ENCODE data around the gene CACNA1D. TPM values are rescaled to one million over a fixed set of nuclear protein-coding genes. Genes with fewer than 3 reads are reported as not detected.

Gene CACNA1D
- total RNA-seq, 1 experiment from 2014 or later, result 1.1 TPM

DNA sequence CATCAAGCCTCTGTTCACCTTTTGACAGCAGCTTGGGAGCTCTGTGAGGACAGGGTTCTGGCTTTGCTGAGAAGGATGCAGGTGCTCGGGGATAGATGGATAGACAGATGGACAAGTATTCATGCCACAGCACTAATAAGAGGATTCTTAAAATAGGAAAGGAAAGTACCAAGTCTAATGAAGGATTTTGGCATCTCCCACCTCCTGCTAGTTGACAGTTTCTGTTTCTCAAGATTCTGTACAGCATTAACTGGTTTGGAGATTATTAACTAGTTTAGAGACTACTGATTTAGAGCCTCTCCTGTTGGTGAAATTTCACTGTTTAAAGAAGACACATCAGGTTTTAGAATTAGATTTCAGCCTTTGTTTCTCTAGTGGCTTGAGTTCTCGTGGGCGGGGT, 152.3 kb downstream of the CACNA1D start:
- CTCF ChIA-PET, result no interaction called here
- H3K27ac ChIP-seq (ENCODE audit: low read depth, low read length), result no peak overlapping the region
- no peaks in the 10 kb centered on the region for H3K9me3 ChIP-seq (ENCODE audit: control insufficient read depth in 1 of 2, insufficient read depth in 1 of 2, low read depth in 1 of 2, low read length in 2 of 2)
- BruUV-seq (replicated peaks), result no TSS peak
- no peaks in the 10 kb centered on the region for H3K36me3 ChIP-seq (ENCODE audit: control insufficient read depth in 1 of 2, insufficient read depth in 2 of 2, low read length in 2 of 2)
- DNase-seq (ENCODE audit: low read depth, low spot score), result no peak
- H4K20me1 ChIP-seq (ENCODE audit: insufficient read depth), result no peaks in the 10 kb centered on the region
- H3K79me2 ChIP-seq (ENCODE audit: insufficient read depth, low read length), result no peaks in the 10 kb centered on the region
- H3K4me1 ChIP-seq (ENCODE audit: control insufficient read depth in 1 of 2, insufficient read depth in 2 of 2, low read length in 2 of 2), result no peaks in the 10 kb centered on the region
- no peak for ATAC-seq
- H3K9ac ChIP-seq (ENCODE audit: low read length), result no peak overlapping the region
- intact Hi-C loops (cut with micrococcal nuclease), result no loop called here
- H3K4me3 ChIP-seq (replicated peaks in 1 of 2; ENCODE audit: low read depth in 1 of 2, low read length in 2 of 2), result no peak overlapping the region
- no peak for TF ChIP-seq SP1 (IDR thresholded peaks at IDR 0.05; ENCODE audit: low read depth)
- TF ChIP-seq, protein P1, sequence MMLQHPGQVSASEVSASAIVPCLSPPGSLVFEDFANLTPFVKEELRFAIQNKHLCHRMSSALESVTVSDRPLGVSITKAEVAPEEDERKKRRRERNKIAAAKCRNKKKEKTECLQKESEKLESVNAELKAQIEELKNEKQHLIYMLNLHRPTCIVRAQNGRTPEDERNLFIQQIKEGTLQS (IDR thresholded peaks at IDR 0.05), result no peak
- no peak for TF ChIP-seq SRF (IDR thresholded peaks at IDR 0.05; ENCODE audit: low read depth)
- no peak for TF ChIP-seq RAD21 (IDR thresholded peaks at IDR 0.05; ENCODE audit: low read depth)
- no peak for TF ChIP-seq EZH2phosphoT487 (IDR thresholded peaks at IDR 0.05; ENCODE audit: borderline replicate concordance)
- no peak for TF ChIP-seq CBX3 (IDR thresholded peaks at IDR 0.05; ENCODE audit: low read depth)
- TF ChIP-seq, protein P2, sequence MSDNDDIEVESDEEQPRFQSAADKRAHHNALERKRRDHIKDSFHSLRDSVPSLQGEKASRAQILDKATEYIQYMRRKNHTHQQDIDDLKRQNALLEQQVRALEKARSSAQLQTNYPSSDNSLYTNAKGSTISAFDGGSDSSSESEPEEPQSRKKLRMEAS (IDR thresholded peaks at IDR 0.05), result no peak
- no peak for TF ChIP-seq FOSL1 (IDR thresholded peaks at IDR 0.05; ENCODE audit: low read depth)
- TF ChIP-seq SIN3A (IDR thresholded peaks at IDR 0.05; ENCODE audit: low read depth), result no peak
- no peak for TF ChIP-seq EGR1 (IDR thresholded peaks at IDR 0.05; ENCODE audit: low read depth)
- TF ChIP-seq ZFX (IDR thresholded peaks at IDR 0.05), result no peak
- TF ChIP-seq, protein P3, sequence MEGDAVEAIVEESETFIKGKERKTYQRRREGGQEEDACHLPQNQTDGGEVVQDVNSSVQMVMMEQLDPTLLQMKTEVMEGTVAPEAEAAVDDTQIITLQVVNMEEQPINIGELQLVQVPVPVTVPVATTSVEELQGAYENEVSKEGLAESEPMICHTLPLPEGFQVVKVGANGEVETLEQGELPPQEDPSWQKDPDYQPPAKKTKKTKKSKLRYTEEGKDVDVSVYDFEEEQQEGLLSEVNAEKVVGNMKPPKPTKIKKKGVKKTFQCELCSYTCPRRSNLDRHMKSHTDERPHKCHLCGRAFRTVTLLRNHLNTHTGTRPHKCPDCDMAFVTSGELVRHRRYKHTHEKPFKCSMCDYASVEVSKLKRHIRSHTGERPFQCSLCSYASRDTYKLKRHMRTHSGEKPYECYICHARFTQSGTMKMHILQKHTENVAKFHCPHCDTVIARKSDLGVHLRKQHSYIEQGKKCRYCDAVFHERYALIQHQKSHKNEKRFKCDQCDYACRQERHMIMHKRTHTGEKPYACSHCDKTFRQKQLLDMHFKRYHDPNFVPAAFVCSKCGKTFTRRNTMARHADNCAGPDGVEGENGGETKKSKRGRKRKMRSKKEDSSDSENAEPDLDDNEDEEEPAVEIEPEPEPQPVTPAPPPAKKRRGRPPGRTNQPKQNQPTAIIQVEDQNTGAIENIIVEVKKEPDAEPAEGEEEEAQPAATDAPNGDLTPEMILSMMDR (IDR thresholded peaks at IDR 0.05 in 2 of 3, conservative IDR thresholded peaks at IDR 0.05 in 1 of 3; ENCODE audit: borderline replicate concordance in 1 of 3, insufficient read depth in 1 of 3, low read depth in 2 of 3, low read length in 2 of 3), result no peak
- no peak for TF ChIP-seq POLR2A (IDR thresholded peaks at IDR 0.05; ENCODE audit: borderline replicate concordance, extremely low read depth, insufficient read depth, insufficient read length)
- TF ChIP-seq, protein P4, sequence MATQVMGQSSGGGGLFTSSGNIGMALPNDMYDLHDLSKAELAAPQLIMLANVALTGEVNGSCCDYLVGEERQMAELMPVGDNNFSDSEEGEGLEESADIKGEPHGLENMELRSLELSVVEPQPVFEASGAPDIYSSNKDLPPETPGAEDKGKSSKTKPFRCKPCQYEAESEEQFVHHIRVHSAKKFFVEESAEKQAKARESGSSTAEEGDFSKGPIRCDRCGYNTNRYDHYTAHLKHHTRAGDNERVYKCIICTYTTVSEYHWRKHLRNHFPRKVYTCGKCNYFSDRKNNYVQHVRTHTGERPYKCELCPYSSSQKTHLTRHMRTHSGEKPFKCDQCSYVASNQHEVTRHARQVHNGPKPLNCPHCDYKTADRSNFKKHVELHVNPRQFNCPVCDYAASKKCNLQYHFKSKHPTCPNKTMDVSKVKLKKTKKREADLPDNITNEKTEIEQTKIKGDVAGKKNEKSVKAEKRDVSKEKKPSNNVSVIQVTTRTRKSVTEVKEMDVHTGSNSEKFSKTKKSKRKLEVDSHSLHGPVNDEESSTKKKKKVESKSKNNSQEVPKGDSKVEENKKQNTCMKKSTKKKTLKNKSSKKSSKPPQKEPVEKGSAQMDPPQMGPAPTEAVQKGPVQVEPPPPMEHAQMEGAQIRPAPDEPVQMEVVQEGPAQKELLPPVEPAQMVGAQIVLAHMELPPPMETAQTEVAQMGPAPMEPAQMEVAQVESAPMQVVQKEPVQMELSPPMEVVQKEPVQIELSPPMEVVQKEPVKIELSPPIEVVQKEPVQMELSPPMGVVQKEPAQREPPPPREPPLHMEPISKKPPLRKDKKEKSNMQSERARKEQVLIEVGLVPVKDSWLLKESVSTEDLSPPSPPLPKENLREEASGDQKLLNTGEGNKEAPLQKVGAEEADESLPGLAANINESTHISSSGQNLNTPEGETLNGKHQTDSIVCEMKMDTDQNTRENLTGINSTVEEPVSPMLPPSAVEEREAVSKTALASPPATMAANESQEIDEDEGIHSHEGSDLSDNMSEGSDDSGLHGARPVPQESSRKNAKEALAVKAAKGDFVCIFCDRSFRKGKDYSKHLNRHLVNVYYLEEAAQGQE (IDR thresholded peaks at IDR 0.05; ENCODE audit: low read depth), result no peak
- no peak for TF ChIP-seq ELF1 (IDR thresholded peaks at IDR 0.05; ENCODE audit: borderline replicate concordance, low read depth)
- TF ChIP-seq YY1 (IDR thresholded peaks at IDR 0.05; ENCODE audit: extremely low read depth, insufficient replicate concordance, low read depth, low read length), result no peak
- no peak for TF ChIP-seq CEBPB (IDR thresholded peaks at IDR 0.05; ENCODE audit: low read depth)
- TF ChIP-seq POLR2AphosphoS5 (IDR thresholded peaks at IDR 0.05; ENCODE audit: low read depth, low read length), result no peak
- H3K4me2 ChIP-seq (ENCODE audit: low read length), result no peak overlapping the region
- no peaks in the 10 kb centered on the region for H3K9me2 ChIP-seq (ENCODE audit: insufficient read depth)
- RAD21 ChIA-PET (ENCODE audit: low non-redundant PET in 1 of 2, low total read pairs in 2 of 2, uncharacterized antibody in 2 of 2, unreplicated experiment in 2 of 2), result no interaction called here
- POLR2A ChIA-PET, result no interaction called here
- no peak overlapping the region for H2AFZ ChIP-seq (ENCODE audit: low read depth, low read length, poor library complexity, severe bottlenecking)
- peaks cover 18% of the 10 kb centered on the region; the same call in 1 of the 2 replicates for H3K27me3 ChIP-seq (ENCODE audit: insufficient read depth, low read length)

All from HCT116 (cell line).